Left kidney (tissue), 2 donors: Measurements from ENCODE around the gene KIF19. TPM values are rescaled to one million over a fixed set of nuclear protein-coding genes. Genes with fewer than 3 reads are reported as not detected.

Source experiments
- DNase-seq: peaks from one replicate; pipeline ENCODE4 v3.0.0-alpha.2; 2013
- polyA plus RNA-seq: library from polyadenylated mRNA; unstranded; fragments of 120-200 nt; gene quantifications from one replicate; pipeline ENCODE4 v1.2.1, GENCODE V29; 2013; ENCODE audit not compliant: insufficient read length

The KIF19 gene
- polyA plus RNA-seq, 1 donor = 0.86 TPM

- no peak for DNase-seq
Measured at GRCh38 chr17:74362810-74363498, 36.9 kb downstream of the KIF19 start.

GRCh38 chr17:74367206-74367605, 41.2 kb downstream of the KIF19 start, which contains the start of gene GPR142:
Gene GPR142 (plus strand): TSS chr17:74367506. CDS start chr17:74369541, 2,035 bp downstream.
- DNase-seq = no peak

- DNase-seq = no peak
Measured at GRCh38 chr17:74368341-74369081, 42.5 kb downstream of the KIF19 start.

GRCh38 chr17:74369221-74369620, 43.2 kb downstream of the KIF19 start:
- DNase-seq = no peak

GRCh38 chr17:74369665-74370490, 43.9 kb downstream of the KIF19 start:
- DNase-seq = no peak

GRCh38 chr17:74371653-74372147, 45.7 kb downstream of the KIF19 start:
- DNase-seq = no peak

- no peak for DNase-seq
Measured at GRCh38 chr17:74372426-74372825, 46.4 kb downstream of the KIF19 start.

- DNase-seq = no peak
Measured at GRCh38 chr17:74373838-74374606, 48.0 kb downstream of the KIF19 start.

GRCh38 chr17:74374858-74375257, 48.8 kb downstream of the KIF19 start:
- DNase-seq = no peak

- DNase-seq = peak; percentile 92
Measured at GRCh38 chr17:74379495-74380085, 53.6 kb downstream of the KIF19 start.

- DNase-seq = no peak
Measured at GRCh38 chr17:74380086-74380958, 54.3 kb downstream of the KIF19 start.

- DNase-seq = no peak
Measured at GRCh38 chr17:74380959-74381808, 55.2 kb downstream of the KIF19 start.

GRCh38 chr17:74383141-74383540, 57.1 kb downstream of the KIF19 start:
- DNase-seq = no peak

- no peak for DNase-seq
Measured at GRCh38 chr17:74385201-74385600, 59.2 kb downstream of the KIF19 start.

GRCh38 chr17:74386386-74386785, 60.4 kb downstream of the KIF19 start:
- DNase-seq = no peak

- DNase-seq = no peak
Measured at GRCh38 chr17:74387365-74388218, 61.6 kb downstream of the KIF19 start.

GRCh38 chr17:74389084-74389753, 63.2 kb downstream of the KIF19 start:
- no peak for DNase-seq
